Endothelial cell of umbilical vein (primary cell): ENCODE results near the gene NKX1-1. TPM values are rescaled to one million over a fixed set of nuclear protein-coding genes. Genes with fewer than 3 reads are reported as not detected.

ENCODE experiments used
- BruUV-seq: library from RNA; stranded (reverse); fragments of 400-500 nt; replicated peaks from 2 replicates; lab custom pipeline; 2021; lab: Mats Ljungman, UMichigan
- CTCF ChIA-PET: fragments of 300-600, 350-600 bp; sonication (Branson Sonifier 250); formaldehyde crosslinking; loops from one replicate; lab custom pipeline; 2021; ENCODE audit warnings: antibody characterized with exemption, inconsistent platforms; lab: Charles Lee
- POLR2A ChIA-PET: fragments of 300-600, 350-600 bp; sonication (Branson Sonifier 250); formaldehyde crosslinking; loops from one replicate; lab custom pipeline; 2021; ENCODE audit warnings: antibody characterized with exemption, inconsistent platforms; lab: Charles Lee
- DNase-seq: peaks from one replicate; pipeline ENCODE4 v3.0.0-alpha.2; 2011; ENCODE audit warnings: low read depth, low spot score
- FAIRE-seq: peaks from 2 replicates; lab custom pipeline; 2011; peaks lifted over from hg19 to GRCh38; lab: Jason Lieb, UNC
- H2AFZ ChIP-seq: 2 replicates; pipeline ENCODE4 v1.6.0; 2012; ENCODE audit warnings: low read depth, low read length, control low read depth, inconsistent platforms
- H3K27ac ChIP-seq: 2 replicates; pipeline ENCODE4 v1.5.1; 2011; ENCODE audit warnings: low read depth, mild to moderate bottlenecking, control low read depth, low read length, moderate library complexity; ENCODE audit not compliant: insufficient read depth
- H3K27me3 ChIP-seq, 2 experiments: 2 replicates each; pipeline versions ENCODE4 v1.6.0 to v1.6.1; 2011; ENCODE audit warnings: low read length in 2 of 2, mixed read lengths in 1 of 2; ENCODE audit not compliant: control insufficient read depth in 2 of 2, insufficient read depth in 2 of 2
- H3K36me3 ChIP-seq, 2 experiments: 2 replicates in 1 of 2; 3 replicates in 1 of 2; pipeline ENCODE4 v1.5.1; 2011; ENCODE audit warnings: low read length in 2 of 2, mild to moderate bottlenecking in 1 of 2, moderate library complexity in 1 of 2; ENCODE audit not compliant: control insufficient read depth in 2 of 2, insufficient read depth in 2 of 2; ENCODE audit errors: extremely low read depth in 1 of 2
- H3K4me1 ChIP-seq: 3 replicates; pipeline ENCODE4 v1.5.1; 2011; ENCODE audit warnings: mild to moderate bottlenecking, low read length; ENCODE audit not compliant: control insufficient read depth, insufficient read depth; ENCODE audit errors: extremely low read depth
- H3K4me2 ChIP-seq: 2 replicates; pipeline ENCODE4 v1.6.1; 2011; ENCODE audit warnings: low read length, control low read depth, mixed read lengths; ENCODE audit not compliant: insufficient read depth
- H3K4me3 ChIP-seq, 3 experiments: fragments of 200-600 bp in 1 of 3; sonication (generic), shearing (Covaris generic) in 1 of 3; replicated peaks in 1 of 3; 2 replicates each; pipeline ENCODE4 v1.5.1; 2011 to 2016; ENCODE audit warnings: control low read depth in 3 of 3, low read length in 3 of 3, mild to moderate bottlenecking in 2 of 3, inconsistent platforms in 1 of 3, low read depth in 1 of 3, moderate library complexity in 1 of 3; ENCODE audit not compliant: insufficient read depth in 1 of 3
- H3K79me2 ChIP-seq: 2 replicates; pipeline ENCODE4 v1.6.0; 2012; ENCODE audit warnings: low read length, inconsistent platforms; ENCODE audit not compliant: control insufficient read depth, insufficient read depth
- H3K9ac ChIP-seq: replicated peaks from 2 replicates; pipeline ENCODE3; 2011; ENCODE audit warnings: low read length, control low read depth; ENCODE audit not compliant: insufficient read depth; ENCODE audit errors: extremely low read depth
- H3K9me1 ChIP-seq: replicated peaks from 3 replicates; pipeline ENCODE4 v1.6.0; 2011; ENCODE audit warnings: mild to moderate bottlenecking, low read length; ENCODE audit not compliant: control insufficient read depth, insufficient read depth; ENCODE audit errors: extremely low read depth
- H3K9me3 ChIP-seq: replicated peaks from 2 replicates; pipeline ENCODE4 v1.5.1; 2012; ENCODE audit warnings: low read length, inconsistent platforms; ENCODE audit not compliant: control insufficient read depth, insufficient read depth
- H4K20me1 ChIP-seq: replicated peaks from 2 replicates; pipeline ENCODE3; 2011; ENCODE audit warnings: mild to moderate bottlenecking, low read length; ENCODE audit not compliant: control insufficient read depth, insufficient read depth; ENCODE audit errors: extremely low read depth
- CTCF ChIP-seq, 2 donors: IDR thresholded peaks; 1 replicate in 1 of 2; 2 replicates in 1 of 2; pipeline ENCODE4 v1.5.1; 2011; ENCODE audit warnings: low read length in 2 of 2, mild to moderate bottlenecking in 2 of 2, moderate library complexity in 2 of 2, control low read depth in 1 of 2, inconsistent platforms in 1 of 2, low read depth in 1 of 2; ENCODE audit not compliant: insufficient read depth in 1 of 2; ENCODE audit errors: extremely low read depth in 1 of 2
- EZH2 ChIP-seq: IDR thresholded peaks from 2 replicates; pipeline ENCODE4 v1.6.1; 2012; ENCODE audit warnings: borderline replicate concordance, low read depth, mild to moderate bottlenecking, moderate library complexity, low read length, inconsistent platforms; ENCODE audit not compliant: severe bottlenecking
- GATA2 ChIP-seq: IDR thresholded peaks from 2 replicates; pipeline ENCODE4 v1.7.0; 2011; ENCODE audit warnings: low read depth, mild to moderate bottlenecking, moderate library complexity, mixed read lengths, low read length; ENCODE audit not compliant: insufficient read length, insufficient read depth
- JUN ChIP-seq: IDR thresholded peaks from 2 replicates; pipeline ENCODE4 v1.6.1; 2011; ENCODE audit warnings: borderline replicate concordance, low read depth; ENCODE audit not compliant: insufficient read length, insufficient read depth
- MAX ChIP-seq: IDR thresholded peaks from 2 replicates; pipeline ENCODE4 v1.6.1; 2011; ENCODE audit not compliant: insufficient read depth, insufficient read length
- MYC ChIP-seq: IDR thresholded peaks from one replicate; pipeline ENCODE4 v1.6.1; 2011; ENCODE audit warnings: mild to moderate bottlenecking, low read depth, low read length
- POLR2A ChIP-seq: IDR thresholded peaks from 2 replicates; pipeline ENCODE4 v1.6.1; 2012; ENCODE audit warnings: low read depth, mild to moderate bottlenecking, control low read depth, low read length
- POLR2AphosphoS5 ChIP-seq: IDR thresholded peaks from 2 replicates; pipeline ENCODE4 v1.6.1; 2012; ENCODE audit warnings: low read depth, mild to moderate bottlenecking, control low read depth, low read length, moderate library complexity; ENCODE audit not compliant: insufficient read depth
- dilution Hi-C: fragments of 300-500 bp; cut with MboI; formaldehyde crosslinking; loops from one replicate; pipeline ENCODE4 v1.15.0; 2019; ENCODE audit warnings: low sequenced_read_pairs; ENCODE audit not compliant: extremely low pct_ligation_motif_present
- intact Hi-C: fragments of 100-400 bp; cut with micrococcal nuclease; formaldehyde crosslinking; loops from one replicate; pipeline ENCODE4 v1.10.0; 2022
- polyA plus RNA-seq, 4 experiments: library from polyadenylated mRNA; depleted of rRNA in 3 of 4; stranded (reverse) in 3 of 4; unstranded in 1 of 4; fragments of >200 nt; gene quantifications; 2 replicates each; pipeline versions ENCODE4 v1.2.1 to v1.2.3, GENCODE V29; 2011 to 2012; ENCODE audit warnings: missing spikeins in 1 of 4
- total RNA-seq: library from RNA; stranded (reverse); gene quantifications from 2 replicates; pipeline ENCODE4 v1.2.3, GENCODE V29; 2021

Gene NKX1-1
- total and polyA plus RNA-seq, 2 donors (not counting 3 experiments of a cell fraction or from before 2014, with no cell fraction given): not detected

GRCh38 chr4:1359976-1360375 is 46.3 kb downstream of the NKX1-1 start:
- Histone ChIP-seq H3K27me3 (no peaks in the 10 kb centered on the region), H3K4me1 (no peaks in the 10 kb centered on the region), H3K9me3 (no peaks in the 10 kb centered on the region), H3K27ac (no peak overlapping the region), H2AFZ (no peak overlapping the region), H3K4me3 (no peak overlapping the region), H4K20me1 (no peaks in the 10 kb centered on the region), H3K9ac (no peak overlapping the region), H3K9me1 (no peaks in the 10 kb centered on the region), H3K79me2 (no peaks in the 10 kb centered on the region), H3K36me3 (no peaks in the 10 kb centered on the region), H3K4me2 (no peak overlapping the region)
- DNase-seq: no peak
- intact Hi-C loops: no loop called here
- TF ChIP-seq MAX (no peak), MYC (no peak), POLR2A (no peak), JUN (no peak), CTCF (IDR thresholded peaks at IDR 0.05; ENCODE audit: extremely low read depth in 1 of 2, insufficient read depth in 1 of 2, low read depth in 1 of 2, low read length in 2 of 2) (no peak), POLR2AphosphoS5 (no peak), EZH2 (no peak), GATA2 (no peak)
- dilution Hi-C loops: no loop called here
- POLR2A ChIA-PET: no interaction called here
- CTCF ChIA-PET: interaction anchor here (1.2 kb wide), 1 partner anchor 9 kb away, joined by 3 read pairs; no protein-coding TSS in a partner anchor
- no peak for FAIRE-seq
- no TSS peak for BruUV-seq
